HG02970 (cell line): Measurements from ENCODE around the gene FBXO4.
"Not testable (repeated sequence)": the region's sequence is repeated elsewhere in the genome, so short reads cannot be mapped to it uniquely, and the experiment has no call there.

ENCODE experiments used
- ATAC-seq: cut with Tn5 transposase; IDR thresholded peaks from one replicate; pipeline ENCODE4 v1.9.1; 2021; ENCODE audit warnings: mild to moderate bottlenecking, moderate library complexity, moderate number of reproducible peaks; ENCODE audit not compliant: unreplicated experiment, low FRiP score

FBXO4 gene

GRCh38 chr5:41978676-41979075 is 53.6 kb downstream of the FBXO4 start:
- no peak for ATAC-seq

- no peak for ATAC-seq
These were observed 55.3 kb downstream of the FBXO4 start for GRCh38 chr5:41980396-41980795.

GRCh38 chr5:41980870-41981269 is 55.8 kb downstream of the FBXO4 start:
- no peak for ATAC-seq

- ATAC-seq: not testable (repeated sequence)
These were observed 57.8 kb downstream of the FBXO4 start for GRCh38 chr5:41982858-41983257.

- ATAC-seq: no peak
These were observed 58.2 kb downstream of the FBXO4 start for GRCh38 chr5:41983284-41983683.

GRCh38 chr5:41985945-41986695 is 61.0 kb downstream of the FBXO4 start:
- ATAC-seq: no peak
